HG02571 (cell line): ENCODE measurements around the gene COMMD1.
"Not testable (repeated sequence)": the region's sequence is repeated elsewhere in the genome, so short reads cannot be mapped to it uniquely, and the experiment has no call there.

Source experiments
- ATAC-seq: cut with Tn5 transposase; IDR thresholded peaks from one replicate; pipeline ENCODE4 v1.9.1; 2021; ENCODE audit warnings: mild to moderate bottlenecking, moderate library complexity; ENCODE audit not compliant: unreplicated experiment

COMMD1 gene

GRCh38 chr2:62014102-62014501 is 108.6 kb downstream of the COMMD1 start:
- ATAC-seq = no peak

- no peak for ATAC-seq
Observed at GRCh38 chr2:62016957-62017356, 111.5 kb downstream of the COMMD1 start.

- no peak for ATAC-seq
Observed at GRCh38 chr2:62029910-62030309, 124.4 kb downstream of the COMMD1 start.

- no peak for ATAC-seq
Observed at GRCh38 chr2:62030902-62031301, 125.4 kb downstream of the COMMD1 start.

GRCh38 chr2:62032096-62032495 is 126.6 kb downstream of the COMMD1 start:
- no peak for ATAC-seq

GRCh38 chr2:62034715-62035114 is 129.2 kb downstream of the COMMD1 start:
- ATAC-seq = no peak

- no peak for ATAC-seq
Observed at GRCh38 chr2:62036229-62036628, 130.8 kb downstream of the COMMD1 start.

- ATAC-seq = no peak
Observed at GRCh38 chr2:62036761-62037250, 131.3 kb downstream of the COMMD1 start.

GRCh38 chr2:62038975-62039771 is 133.7 kb downstream of the COMMD1 start:
- peak; percentile 99 for ATAC-seq

- no peak for ATAC-seq
Observed at GRCh38 chr2:62040926-62041325, 135.5 kb downstream of the COMMD1 start.

- not testable (repeated sequence) for ATAC-seq
Observed at GRCh38 chr2:62041701-62042385, 136.4 kb downstream of the COMMD1 start.

- no peak for ATAC-seq
Observed at GRCh38 chr2:62042400-62042799, 136.9 kb downstream of the COMMD1 start.

GRCh38 chr2:62042944-62043343 is 137.5 kb downstream of the COMMD1 start:
- ATAC-seq = no peak

GRCh38 chr2:62045017-62045543 is 139.6 kb downstream of the COMMD1 start:
- ATAC-seq = no peak

GRCh38 chr2:62046141-62046540 is 140.7 kb downstream of the COMMD1 start:
- ATAC-seq = no peak

- ATAC-seq = no peak
Observed at GRCh38 chr2:62050456-62051045, 145.1 kb downstream of the COMMD1 start.

- no peak for ATAC-seq
Observed at GRCh38 chr2:62054029-62054791, 148.7 kb downstream of the COMMD1 start.

- ATAC-seq = no peak
Observed at GRCh38 chr2:62054916-62055450, 149.5 kb downstream of the COMMD1 start.

- ATAC-seq = no peak
Observed at GRCh38 chr2:62055724-62056336, 150.4 kb downstream of the COMMD1 start.

- ATAC-seq = no peak
Observed at GRCh38 chr2:62056341-62056740, 150.9 kb downstream of the COMMD1 start.
